GM13977 (cell line): Measurements from ENCODE around the gene LOXHD1.

Source experiments
- DNase-seq: peaks from one replicate; pipeline ENCODE4 v3.0.0; 2012; ENCODE audit warnings: low spot score
- CTCF ChIP-seq: IDR thresholded peaks from 2 replicates; pipeline ENCODE4 v1.5.1; 2012; ENCODE audit warnings: mild to moderate bottlenecking, control low read depth; ENCODE audit not compliant: insufficient read depth; ENCODE audit errors: extremely low read depth, missing control alignments
- in situ Hi-C: fragments of 300-500 bp; cut with MboI; formaldehyde crosslinking; loops from one replicate; pipeline ENCODE4 v1.12.0; 2022; ENCODE audit warnings: low sequenced_read_pairs, low pct_unique_long_range_greater_than_20kb, mixed read lengths, inconsistent platforms; ENCODE audit not compliant: unreplicated experiment

The LOXHD1 gene

GRCh38 chr18:46459789-46460455 is 197.1 kb downstream of the LOXHD1 start:
- in situ Hi-C loops: no loop called here
- TF ChIP-seq CTCF: no peak
- no peak for DNase-seq

GRCh38 chr18:46458472-46458871 is 198.5 kb downstream of the LOXHD1 start:
- no peak for DNase-seq
- TF ChIP-seq CTCF: no peak

GRCh38 chr18:46456691-46457090 is 200.3 kb downstream of the LOXHD1 start:
- TF ChIP-seq CTCF: no peak
- in situ Hi-C loops: no loop called here
- no peak for DNase-seq

More at GRCh38 chr18:46458472-46458871, 198.5 kb downstream of the LOXHD1 start:
- in situ Hi-C loops: no loop called here

- no peak for TF ChIP-seq CTCF
- DNase-seq: no peak
- in situ Hi-C loops: no loop called here
Observed at GRCh38 chr18:46452820-46453219, 204.2 kb downstream of the LOXHD1 start.

GRCh38 chr18:46449499-46449898 is 207.5 kb downstream of the LOXHD1 start:
- in situ Hi-C loops: no loop called here
- no peak for TF ChIP-seq CTCF
- DNase-seq: no peak

GRCh38 chr18:46449033-46449432 is 208.0 kb downstream of the LOXHD1 start:
- in situ Hi-C loops: no loop called here
- no peak for DNase-seq
- no peak for TF ChIP-seq CTCF
